Measurements from ENCODE around the gene PRF1.
"Not testable (repeated sequence)": the region's sequence is repeated elsewhere in the genome, so short reads cannot be mapped to it uniquely, and the experiment has no call there.

Gene PRF1

DNA sequence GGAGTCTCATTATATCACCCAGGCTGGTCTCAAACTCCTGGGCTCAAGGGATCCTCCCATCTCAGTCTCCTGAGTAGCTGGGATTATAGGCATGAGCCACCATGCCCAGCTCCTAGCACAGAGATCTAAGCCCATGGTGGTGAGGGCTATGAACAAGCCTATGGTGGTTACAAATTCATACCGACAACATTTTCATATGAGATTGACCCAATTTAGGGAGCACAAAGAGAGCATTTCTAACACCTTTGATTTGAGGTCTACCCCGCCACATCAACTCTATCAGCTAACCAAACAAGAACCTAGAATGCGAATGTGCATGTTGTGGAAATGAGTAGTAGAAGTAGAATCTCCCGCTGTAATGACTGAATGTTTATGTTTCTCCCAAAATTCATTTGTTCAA lies 14.2 kb upstream of the PRF1 start:
- FAIRE-seq, result no peak

DNA sequence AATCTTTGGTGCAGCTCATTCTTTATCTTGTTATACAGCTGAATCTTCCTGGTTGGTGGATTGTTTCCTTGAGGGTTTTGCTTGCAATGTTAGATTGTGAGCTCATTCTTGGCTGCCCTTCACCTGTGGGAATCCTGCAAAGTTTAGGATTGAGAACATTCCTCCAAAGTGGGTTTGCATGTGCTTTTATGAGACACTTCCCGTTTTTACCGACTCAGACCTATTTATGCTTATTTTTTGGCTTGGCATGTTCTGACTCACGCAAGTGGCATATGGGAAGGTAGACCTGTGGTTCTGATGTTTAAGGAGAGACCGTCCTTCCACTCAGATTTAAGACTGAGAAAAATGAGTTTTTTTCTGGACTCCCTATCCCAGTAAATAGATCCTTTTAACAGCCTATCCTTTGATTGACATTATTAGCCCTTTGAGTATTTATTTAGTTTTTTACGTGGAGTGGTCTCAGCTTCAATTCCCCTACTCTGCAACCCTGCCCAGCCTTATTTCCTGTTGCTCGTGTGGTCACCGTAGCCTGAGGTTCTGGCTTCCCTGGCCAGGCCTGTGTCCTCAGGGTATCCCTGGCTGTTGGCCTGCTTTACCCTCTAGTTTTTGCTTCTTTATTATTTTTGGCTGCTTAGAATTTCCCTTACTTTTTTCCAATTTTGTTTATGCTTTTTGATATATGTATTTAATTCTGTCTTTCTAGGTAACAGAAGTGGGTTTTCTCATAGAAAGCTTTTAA lies 13.4 kb upstream of the PRF1 start:
- no peak for FAIRE-seq

DNA sequence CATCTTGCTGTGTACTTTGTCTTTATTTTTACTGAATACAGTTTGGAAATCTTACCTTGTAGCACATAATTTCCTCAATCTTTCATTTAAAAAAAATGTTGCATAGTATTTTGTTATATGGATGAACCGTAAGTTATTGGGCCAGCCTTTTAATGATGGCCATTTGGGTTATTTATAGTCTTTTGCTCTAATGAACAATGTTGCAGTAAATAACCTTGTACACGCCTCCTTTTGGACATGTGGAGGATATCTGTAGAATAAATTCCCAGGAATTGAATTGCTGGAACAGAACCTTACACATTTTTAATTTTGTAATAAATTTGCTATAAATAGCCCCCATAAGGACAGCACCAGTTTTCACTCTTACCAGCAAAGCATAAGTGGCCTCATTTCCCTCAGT lies 12.7 kb upstream of the PRF1 start:
- no peak for FAIRE-seq

DNA sequence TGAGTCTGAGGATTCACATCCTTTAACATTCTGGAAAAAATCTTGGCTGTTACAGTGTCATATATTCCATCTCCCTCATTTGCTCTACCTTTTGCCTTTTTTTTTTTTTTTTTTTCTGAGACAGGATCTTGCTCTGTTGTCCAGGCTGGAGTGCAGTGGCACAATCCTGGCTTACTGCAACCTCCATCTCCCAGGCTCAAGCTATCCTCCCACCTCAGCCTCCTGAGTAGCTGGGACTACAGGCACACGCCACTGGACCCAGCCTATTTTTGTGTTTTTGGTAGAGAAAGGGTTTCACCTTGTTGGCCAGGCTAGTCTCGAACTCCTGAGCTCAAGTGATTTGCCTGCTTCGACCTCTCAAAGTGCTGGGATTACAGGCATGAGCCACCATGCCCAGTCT lies 11.8 kb upstream of the PRF1 start:
- not testable (repeated sequence) for FAIRE-seq

DNA sequence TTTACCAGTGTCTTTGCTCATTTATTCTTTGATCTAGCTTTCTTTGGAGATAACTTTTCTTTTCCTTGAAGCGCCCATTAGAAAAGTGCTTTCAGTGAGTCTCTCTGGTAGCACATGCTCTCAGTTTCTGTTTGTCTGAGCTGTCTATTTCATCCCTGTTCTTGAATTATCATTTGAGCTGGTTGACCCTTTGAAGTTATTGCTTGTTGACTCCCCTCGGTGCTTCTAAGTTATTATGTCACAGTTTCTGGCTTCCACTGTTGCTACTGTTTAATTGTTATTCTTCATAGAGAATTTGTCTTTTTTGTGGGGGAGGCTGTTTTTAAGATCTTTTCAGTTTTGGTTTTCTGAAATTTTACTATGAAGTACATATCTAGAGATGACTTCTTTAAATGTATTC lies 11.4 kb upstream of the PRF1 start:
- FAIRE-seq, result no peak

DNA sequence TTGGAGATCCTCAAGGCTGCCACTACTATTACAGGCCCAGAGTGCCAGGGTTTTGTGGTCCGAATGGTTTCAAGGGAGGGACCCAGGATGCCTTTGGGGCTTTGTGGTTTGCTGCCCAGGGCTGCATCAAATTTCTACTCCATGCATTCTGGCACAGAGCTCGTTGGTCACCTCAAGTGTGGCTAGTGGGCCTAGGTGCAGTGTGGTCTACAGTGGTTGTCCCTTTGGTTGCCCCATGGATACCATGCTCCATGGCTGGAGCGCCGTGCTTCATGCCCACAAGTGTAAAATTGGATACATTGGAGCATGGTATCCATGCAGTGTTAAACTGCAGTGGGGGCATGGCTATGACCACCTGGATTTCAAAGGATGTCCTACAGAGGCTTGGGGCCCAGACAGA lies 5.4 kb upstream of the PRF1 start:
- no peak for FAIRE-seq

DNA sequence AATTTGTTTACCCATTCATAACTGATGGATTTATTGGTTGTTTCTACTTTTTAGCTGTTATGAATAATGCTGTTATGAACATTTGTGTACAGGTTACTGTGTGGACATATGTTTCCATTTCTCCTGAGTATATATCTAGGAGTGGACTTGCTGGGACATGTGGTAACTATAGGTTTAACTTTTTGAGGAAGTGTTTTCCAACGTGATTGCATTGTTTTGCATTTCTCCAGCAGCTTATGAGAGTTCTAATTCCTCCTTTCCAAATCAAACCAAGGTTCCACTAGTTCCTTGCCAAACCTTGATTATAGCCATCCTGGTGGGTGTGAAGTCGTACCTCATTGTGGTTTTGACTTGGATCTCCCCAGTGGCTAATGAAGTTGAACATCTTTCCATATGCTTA lies 2.6 kb upstream of the PRF1 start:
- FAIRE-seq, result no peak

DNA sequence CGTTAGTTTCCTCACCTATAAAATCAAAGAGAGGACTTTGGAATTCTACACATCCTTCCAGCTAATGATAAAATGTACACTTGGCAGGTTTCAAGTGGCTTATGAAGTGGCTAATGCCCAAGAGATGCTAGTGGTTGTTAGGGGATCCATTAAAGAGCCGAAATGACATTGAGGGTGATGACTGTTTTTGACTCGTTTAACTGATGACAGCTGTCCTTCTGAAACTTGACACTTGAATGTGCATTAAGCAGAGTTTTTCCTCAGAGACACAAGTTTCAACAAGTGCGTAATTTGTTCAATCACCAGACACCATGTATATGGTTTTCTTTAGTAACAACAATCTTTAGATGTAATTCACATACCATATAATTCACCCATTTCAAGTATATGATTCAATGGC lies 1.6 kb upstream of the PRF1 start:
- FAIRE-seq, result no peak

DNA sequence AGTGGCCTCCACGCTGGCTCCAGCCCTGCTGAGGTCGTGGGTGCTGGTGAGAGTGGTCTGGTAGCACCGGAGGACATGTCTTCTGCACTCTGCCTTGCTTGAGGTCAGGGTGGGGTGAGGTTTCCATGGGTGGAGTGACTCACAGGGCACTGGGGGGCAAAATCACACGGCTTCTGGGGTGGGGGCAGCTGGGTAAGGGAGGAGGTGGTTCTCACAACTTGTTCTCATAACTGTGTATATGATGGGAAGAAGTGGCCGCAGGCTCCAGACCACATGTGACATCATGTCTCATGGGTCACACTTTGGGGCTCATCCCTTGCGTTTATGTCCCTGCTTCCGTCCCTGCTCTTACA lies 884 bp upstream of the PRF1 start:
- FAIRE-seq, result no peak

DNA sequence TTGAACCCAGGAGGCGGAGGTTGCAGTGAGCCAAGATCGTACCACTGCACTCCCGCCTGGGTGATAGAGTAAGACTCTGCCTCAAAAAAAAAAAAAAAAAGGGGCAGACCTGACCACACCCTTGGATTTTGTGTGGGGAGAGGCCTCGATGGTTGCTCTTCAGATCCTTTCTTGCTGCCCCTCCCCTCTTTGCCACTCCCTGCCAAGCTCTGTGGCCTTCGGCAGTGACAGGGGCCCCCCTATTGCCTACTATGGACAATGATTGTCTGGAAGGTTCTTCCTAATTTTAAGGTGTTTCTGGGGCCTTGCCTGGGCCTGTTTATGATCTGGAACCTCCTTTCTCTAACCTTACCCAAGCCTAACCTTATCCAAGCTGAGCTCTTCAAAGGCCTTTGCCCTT lies 795 bp downstream of the PRF1 start:
- no peak for FAIRE-seq

DNA sequence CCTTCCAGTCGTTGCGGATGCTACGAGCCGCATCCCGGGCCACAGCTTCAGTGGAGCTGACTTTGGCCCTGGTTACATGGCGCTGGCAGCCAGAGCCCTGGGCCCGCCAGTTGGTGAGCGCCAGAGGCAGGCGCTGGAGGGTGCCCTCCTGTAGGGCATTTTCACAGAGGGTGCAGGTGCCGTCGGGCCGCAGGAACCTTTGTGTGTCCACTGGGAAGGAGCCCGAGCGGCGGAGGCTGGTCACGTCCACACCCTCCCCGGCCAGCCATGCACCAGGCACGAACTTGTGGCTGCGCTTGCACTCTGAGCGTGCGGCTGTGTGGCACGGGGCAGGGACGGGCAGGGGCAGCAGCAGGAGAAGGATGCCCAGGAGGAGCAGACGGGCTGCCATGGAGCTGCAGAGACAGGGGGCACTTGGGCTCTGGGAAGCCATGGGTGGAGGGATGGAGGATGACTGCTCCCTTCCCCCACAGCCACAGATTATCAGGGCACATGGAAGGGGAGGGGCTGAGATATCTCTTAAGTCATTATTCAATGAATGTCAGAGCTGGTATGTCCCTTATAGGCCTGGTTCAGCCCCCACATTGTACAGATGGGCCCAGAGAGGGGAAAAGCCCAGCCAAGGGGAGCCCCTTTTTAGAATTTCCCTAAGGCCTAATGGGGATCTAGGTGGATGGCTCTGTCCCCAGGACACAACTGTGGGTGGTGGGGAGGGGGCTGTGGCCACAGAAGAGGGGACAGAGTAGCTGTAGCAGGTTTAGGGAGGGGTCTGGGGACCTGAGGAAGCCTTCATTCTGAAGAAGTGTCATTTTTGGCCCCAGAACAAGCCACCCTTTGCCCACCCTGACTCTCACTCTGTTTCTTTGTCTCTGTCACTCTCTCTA lies 1.8 kb downstream of the PRF1 start:
- no peak for FAIRE-seq

DNA sequence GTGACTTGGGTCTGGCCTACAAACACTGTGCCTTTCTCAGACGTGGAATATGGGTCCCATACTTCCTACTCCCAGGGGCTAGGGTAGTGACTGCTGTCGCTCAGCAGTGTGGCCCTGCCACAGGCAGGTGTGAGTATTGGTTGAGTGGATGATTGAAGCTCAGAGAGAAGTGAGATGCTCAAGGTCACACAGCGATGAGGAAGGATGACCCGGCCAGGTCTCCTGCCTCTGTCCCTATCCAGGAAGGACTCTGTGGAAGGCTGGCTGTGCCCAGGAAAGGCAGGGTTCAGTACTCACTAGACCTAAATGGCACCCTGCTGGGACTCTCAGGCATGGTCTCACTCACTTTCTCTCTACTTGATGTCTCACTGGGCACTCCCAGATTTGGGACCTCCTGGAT lies 2.8 kb downstream of the PRF1 start:
- FAIRE-seq, result no peak

DNA sequence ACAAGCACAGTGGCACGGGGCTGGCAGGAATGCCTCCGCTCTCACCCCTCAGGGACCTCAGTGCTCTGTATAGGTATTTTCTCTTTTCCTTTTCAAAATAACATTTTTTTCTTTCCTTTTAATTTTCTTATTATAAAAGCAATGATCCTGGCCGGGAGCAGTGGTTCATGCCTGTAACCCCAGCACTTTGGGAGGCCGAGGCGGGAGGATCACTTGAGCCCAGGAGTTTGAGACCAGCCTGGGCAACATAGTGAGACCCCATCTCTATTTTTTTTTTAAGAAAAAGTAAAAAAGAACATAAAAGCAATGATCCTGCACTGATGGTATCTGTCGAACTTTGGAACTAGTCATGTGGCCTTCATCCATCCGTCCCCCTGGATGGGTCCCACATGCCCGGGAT lies 3.2 kb downstream of the PRF1 start:
- FAIRE-seq, result no peak

DNA sequence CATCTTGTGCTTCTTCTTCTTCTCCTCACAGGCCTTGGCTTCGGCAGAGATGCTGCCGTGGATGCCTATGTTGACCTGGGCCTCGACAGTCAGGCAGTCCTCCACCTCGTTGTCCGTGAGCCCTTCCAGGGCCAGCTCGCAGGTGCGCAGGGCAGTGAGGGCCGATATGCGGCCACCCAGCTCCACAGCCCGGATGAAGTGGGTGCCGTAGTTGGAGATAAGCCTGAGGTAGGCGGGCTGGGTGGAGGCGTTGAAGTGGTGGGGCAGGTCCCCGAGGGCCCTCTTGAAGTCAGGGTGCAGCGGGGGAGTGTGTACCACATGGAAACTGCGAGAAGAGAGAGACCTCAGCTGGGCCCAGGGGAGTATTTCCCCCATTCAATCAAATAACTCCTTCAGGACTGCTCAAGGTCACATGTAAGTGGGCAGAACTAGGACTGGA lies 3.7 kb downstream of the PRF1 start:
- no peak for FAIRE-seq

DNA sequence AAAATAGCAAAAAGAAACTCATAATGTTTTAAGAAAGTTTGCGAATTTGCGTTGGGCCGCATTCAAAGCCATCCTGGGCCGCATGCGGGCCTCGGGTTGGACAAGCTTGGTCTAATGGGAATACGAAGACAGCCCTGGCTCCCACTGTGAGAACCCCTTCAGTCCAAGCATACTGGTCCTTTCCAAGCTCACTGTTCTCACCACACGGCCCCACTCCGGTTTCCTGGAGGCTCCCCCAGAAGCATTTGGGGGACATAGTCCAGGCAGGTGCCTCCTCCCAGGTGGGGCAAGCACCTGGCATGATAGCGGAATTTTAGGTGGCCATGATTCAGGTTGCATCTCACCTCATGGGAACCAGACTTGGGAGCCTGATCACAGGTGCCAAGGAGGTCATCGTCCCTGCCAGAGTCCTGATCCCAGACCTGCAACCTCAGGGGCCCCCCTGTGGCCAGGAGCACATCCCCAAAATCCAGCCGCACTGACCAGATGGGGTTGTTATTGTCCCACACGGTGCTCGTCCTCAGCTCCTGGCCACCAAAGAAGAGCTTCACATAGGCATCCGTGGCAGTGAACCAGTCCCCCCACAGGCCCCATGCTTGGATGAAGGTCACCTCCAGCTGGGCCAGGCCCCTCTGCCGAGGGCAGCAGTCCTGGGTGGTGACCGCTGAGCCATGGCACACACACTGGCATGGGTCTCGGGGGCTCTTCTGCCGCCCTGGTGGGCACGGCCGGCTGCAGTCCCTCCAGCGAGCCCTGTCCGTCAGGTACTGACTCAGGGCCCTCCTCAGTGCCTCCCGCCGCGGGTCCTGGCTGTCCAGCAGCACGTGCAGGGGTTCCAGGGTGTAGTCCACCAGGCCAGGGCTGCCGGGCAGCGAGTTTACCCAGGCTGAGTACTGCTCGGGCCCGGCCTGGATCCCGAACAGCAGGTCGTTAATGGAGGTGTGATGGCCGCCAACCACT lies 4.4 kb downstream of the PRF1 start:
- FAIRE-seq, result no peak

DNA sequence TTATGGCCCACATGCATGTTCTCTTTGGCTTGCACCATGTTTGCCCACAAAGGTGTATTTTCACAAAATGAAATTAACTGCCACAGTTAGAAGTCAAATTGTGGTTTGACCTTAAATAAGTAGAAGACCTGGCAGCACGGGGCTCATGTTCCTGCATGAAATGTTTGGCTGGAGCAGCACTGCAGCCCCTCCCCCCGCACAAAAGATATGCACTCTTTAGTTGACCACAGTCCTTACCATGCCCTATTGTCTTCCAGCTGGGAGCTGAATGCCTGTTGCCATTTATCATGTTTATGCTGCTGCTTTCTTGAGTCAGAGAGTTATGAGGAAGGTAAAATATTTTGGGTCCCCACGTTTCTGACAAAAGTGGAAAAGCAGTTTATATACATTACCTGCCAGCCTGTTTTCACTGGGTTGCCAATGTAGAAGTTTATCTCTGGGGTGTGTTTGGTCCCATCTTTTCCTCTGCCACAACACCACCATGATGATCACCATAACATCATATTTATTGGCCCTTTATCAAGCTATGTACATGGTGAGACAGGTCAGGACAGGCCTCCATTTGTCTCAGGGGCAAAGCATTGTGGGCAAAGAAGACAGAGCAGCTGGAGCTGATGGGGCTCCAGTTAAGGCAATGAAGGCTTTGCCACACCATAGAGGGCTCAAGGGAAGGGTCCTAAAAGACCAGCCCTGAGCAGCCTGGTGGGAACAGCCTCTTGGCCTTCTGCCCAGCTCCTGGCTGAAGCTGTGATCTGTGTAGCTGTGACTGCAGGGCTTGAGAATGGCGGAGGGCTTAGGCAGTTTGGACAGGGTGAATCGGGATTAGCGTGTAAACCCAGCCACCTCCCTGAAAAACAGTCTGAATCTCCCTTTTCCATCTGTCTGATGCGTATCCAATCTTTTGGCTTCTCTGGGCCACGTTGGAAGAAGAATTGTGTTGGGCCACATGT lies 5.4 kb downstream of the PRF1 start:
- no peak for FAIRE-seq

DNA sequence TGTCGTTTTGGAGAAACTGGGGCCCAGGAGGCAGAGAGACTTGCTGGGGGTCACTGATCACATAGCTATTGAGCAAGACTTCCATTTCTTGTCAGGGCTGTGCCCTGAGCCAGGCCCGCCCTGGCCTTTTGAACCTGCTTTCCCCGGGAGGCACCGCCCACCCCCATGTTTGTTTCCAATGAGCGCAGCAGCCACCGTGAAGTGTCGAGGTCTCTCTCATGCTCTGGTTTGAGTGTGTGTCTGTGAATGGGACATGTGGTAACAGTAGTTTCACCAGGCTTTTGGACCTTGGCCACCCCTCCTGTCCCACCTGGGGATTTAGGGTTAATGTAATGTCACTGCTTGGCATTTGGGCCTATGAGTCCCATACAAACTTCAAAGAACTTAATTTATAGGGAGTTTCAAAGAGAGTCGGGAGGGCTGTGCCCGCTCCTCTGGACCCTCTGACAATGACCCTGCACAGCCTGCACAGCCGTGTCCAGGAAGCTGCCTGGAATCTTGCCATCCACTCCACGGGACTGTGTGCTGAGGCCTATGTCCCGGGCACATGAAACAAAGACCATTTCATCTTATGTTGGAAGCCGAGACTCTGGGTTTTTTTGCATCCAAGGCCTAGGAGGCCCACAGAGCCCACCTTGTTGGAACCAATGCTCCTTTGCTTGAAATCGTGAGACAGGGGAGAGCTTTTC lies 6.3 kb downstream of the PRF1 start:
- FAIRE-seq, result no peak

DNA sequence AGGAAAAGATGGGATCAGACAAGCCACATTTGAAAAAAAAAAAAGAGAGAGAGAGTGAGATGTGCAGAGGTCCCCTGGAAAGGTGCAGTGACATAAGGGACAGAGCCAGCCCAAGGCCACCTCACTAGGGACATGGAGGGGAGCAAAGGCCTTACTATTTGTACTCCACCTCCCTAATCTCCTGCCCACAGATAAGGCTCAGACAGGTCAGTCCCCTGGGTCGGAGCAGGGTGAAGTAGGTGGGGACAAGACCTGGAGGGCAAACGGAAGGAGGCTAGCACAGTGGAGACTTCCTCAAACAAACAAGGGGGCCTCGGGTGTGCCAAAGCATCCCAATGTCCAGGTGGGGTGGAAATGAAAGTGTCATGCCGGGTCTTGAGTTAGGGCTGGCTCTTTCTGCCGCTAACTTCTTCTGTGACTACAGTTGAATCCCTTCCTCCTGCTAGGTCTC lies 7.0 kb downstream of the PRF1 start:
- FAIRE-seq, result no peak

DNA sequence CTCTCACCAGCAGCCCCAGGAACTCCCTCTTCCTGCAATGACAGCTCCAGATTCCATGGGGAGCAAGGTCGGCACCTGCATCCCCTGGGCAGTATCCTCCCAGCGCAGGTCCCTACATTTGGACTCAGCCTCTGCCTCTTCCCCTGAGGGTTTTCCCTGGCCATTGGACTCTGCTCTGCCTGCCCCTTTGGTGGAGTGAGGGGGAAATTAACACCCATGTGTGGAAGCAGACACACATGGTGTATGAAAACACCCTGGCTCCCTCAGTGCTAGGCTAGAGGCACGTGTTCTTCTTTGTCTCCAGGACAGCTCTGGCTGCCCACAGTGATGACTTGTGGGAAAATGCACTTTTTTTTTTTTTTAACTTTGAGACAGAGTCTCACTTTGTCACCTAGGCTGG lies 8.4 kb downstream of the PRF1 start:
- FAIRE-seq, result no peak

DNA sequence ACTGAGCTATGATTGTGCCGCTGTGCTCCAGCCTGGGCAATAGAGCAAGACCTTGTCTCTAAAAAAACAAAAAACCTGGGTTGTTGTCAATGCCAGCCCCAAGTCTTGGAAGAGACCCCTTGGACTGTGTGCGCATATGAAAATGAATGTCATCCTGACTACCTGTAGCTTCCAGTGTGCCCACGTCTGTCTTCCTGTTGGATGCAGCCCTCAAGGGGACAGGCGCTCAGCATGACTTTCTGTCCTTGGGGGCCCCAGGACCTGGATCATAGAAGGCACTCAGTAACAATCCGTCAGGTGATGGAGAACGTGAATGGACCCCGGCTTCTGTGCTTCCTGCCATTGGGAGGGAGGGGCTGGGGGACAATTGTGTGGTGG lies 9.0 kb downstream of the PRF1 start:
- no peak for FAIRE-seq

DNA sequence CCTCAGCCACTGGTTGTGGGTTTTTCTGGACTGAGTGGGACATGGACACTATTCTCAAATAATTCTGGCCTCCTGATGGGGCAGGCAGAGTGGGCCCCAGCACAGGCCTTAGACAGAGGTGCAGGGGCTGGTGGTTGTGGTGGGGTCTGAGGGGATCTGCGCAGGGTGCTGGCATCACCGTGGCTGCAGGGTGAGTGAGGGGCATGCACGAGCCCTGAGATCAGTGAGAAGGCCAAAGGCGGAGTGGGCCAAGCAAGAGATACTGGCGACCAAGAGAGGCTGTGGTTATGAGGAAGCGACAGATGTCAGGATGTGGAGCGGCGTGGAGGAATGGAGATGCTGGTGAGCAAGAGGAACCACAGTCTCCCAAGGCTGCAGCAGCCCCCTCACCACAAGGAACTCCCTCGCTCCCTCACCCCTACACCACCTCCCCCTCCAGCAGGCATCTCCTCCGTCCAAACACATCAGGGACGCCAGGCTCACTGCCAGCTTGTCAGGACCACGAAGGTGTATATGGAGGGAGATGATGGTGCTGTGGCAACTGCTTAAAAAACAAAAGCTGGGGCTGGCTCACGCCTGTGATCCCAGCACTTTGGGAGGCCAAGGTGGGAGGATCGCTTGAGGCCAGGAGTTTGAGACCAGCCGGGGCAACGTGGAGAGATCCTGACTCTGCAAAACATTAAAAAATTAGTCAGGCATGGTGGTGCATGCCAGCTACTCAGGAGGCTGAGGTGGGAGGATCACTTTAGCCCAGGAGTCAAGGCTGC lies 9.6 kb downstream of the PRF1 start:
- no peak for FAIRE-seq

Measured in G401.6 (cell line).